ENCODE data around the gene FPR1.

Gene FPR1

GRCh38 chr19:51704626-51705025, 47.1 kb downstream of the FPR1 start:
- no peak for DNase-seq (ENCODE audit: low spot score)

- peak; percentile 98 for DNase-seq (ENCODE audit: low spot score)
Measured at GRCh38 chr19:51703575-51704515, 47.8 kb downstream of the FPR1 start.

- no peak for DNase-seq (ENCODE audit: low spot score)
Measured at GRCh38 chr19:51702825-51703574, 48.7 kb downstream of the FPR1 start.

DNA sequence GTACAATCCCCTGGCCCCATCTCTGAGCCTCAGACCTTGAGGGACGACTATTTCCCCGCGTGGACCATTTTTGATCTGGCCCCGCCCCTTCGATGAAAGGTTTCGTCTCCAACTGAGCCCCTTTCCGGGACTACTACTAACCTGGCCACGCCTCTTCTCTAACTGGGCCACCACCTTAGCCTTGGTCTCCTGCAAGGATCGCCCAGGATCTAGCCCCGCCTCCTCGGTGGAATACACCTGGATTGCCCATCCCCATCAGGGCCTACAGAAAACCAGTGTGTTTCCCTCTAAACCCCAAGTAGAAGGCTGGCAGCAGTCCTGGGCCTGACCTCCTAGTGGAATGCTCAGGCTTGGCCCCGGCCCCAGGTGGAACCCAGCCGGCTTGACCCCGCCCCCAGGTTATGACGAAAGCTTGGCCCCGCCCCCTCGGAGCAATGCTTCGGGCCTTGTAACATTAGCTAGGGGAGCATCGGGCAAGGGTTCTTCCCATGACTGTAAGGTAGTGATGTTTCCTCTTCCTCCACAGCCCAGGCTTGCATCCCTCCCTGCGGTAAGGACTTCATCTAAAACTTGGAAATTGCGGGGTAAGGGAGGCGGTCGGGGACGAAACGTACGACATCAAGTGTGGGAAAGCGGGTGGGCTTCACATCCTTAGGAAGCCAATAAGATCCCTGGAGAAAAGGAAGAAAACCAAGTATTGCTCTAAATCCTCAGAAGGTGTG, 49.4 kb downstream of the FPR1 start:
- peak; percentile 86 for DNase-seq (ENCODE audit: low spot score)

- no peak for DNase-seq (ENCODE audit: low spot score)
Measured at GRCh38 chr19:51701468-51702100, 50.1 kb downstream of the FPR1 start.

DNA sequence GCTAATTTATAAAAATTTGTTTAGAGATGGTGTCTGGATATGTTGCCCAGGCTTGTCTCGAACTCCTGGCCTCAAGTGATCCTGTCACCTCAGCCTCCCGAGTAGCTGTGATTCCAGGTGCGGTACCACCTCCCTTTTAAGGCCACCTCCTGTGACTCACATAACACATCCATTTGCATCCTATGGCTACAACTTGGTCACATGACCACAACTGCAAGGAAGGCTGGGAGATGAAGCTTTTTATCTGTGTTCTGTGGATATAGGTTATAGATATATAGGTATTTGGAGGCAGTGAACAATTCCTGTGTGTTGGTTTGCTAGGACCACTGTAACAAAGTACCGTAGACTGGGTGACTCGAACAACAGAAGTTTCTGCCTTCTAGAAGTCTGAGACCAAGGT, 52.5 kb downstream of the FPR1 start:
- no peak for DNase-seq (ENCODE audit: low spot score)

DNA sequence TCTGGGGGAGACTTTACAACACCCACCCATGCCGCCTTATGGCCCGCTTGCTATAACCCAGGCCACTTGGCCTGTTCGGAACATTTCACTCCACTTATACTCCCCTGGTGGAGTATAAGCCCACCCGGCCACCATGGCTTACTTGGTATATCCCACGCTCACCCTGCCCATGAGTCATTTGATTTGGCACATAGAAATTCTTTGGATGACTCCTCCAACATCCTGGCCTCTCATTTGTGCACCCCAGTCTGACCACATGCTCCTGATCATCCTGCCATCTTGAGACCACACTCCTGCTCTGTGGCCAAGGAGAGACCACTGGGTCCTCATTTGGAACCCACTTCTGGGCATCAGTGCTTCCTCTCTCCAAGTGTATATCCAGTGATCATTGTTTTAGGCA, 53.4 kb downstream of the FPR1 start:
- no peak for DNase-seq (ENCODE audit: low spot score)

DNA sequence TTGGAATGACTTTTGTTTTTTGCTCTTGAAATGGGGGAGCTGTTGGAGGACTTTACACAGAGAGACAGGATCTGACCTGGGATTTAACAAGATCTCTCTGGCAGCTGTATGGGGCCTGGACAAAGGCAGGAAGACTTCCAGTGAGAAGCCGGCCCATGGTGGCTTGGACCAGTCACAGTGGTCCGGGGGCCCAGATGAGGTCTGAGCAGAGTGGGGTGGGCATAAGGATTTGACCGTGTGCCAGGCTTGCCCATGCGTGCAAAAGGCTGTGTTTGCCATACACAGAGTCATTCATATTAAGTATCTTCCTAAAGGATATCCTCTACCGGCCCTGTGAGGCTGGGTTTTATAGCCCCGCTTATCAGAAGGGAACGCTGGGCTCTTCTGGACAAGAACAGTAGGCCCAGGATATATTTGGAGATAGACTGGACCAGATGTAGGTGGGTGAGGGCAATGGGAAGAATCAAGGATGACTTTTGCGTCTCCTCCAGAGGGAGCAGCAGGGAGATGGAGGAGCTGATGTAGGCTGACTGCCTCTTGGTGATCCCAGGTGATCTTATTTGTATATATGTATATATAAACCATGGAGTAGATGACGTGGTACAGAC, 54.4 kb downstream of the FPR1 start:
- no peak for DNase-seq (ENCODE audit: low spot score)

GRCh38 chr19:51696606-51697005, 55.1 kb downstream of the FPR1 start:
- DNase-seq (ENCODE audit: low spot score), result no peak

Data from AG20443 (cell line).